HCT116 (cell line): ENCODE measurements around the gene DBX2.

Experiments used
- CTCF ChIP-seq, 3 experiments: fragments of 200-600 bp in 1 of 3; sonication (generic) in 1 of 3; IDR thresholded peaks in 2 of 3; conservative IDR thresholded peaks in 1 of 3; 2 replicates each; pipeline ENCODE4 v1.5.1; 2012 to 2017; ENCODE audit warnings: low read depth in 2 of 3, low read length in 2 of 3, antibody characterized with exemption in 1 of 3, borderline replicate concordance in 1 of 3, control low read depth in 1 of 3, mild to moderate bottlenecking in 1 of 3, mixed read lengths in 1 of 3, mixed run types in 1 of 3, moderate library complexity in 1 of 3; ENCODE audit not compliant: insufficient read depth in 1 of 3
- FOSL1 ChIP-seq: IDR thresholded peaks from 2 replicates; pipeline ENCODE4 v1.6.1; 2012; ENCODE audit warnings: low read depth
- JUND ChIP-seq: IDR thresholded peaks from 2 replicates; pipeline ENCODE4 v1.6.1; 2012
- POLR2A ChIP-seq: IDR thresholded peaks from 2 replicates; pipeline ENCODE4 v1.7.0; 2011; ENCODE audit warnings: borderline replicate concordance; ENCODE audit not compliant: insufficient read depth, insufficient read length; ENCODE audit errors: extremely low read depth
- POLR2AphosphoS5 ChIP-seq: IDR thresholded peaks from 2 replicates; pipeline ENCODE4 v1.6.1; 2011; ENCODE audit warnings: mild to moderate bottlenecking, low read depth, low read length, moderate library complexity
- RAD21 ChIP-seq: IDR thresholded peaks from 2 replicates; pipeline ENCODE4 v1.6.1; 2012; ENCODE audit warnings: low read depth, mild to moderate bottlenecking
- REST ChIP-seq: IDR thresholded peaks from 2 replicates; pipeline ENCODE4 v1.6.1; 2012; ENCODE audit warnings: low read depth

DNA sequence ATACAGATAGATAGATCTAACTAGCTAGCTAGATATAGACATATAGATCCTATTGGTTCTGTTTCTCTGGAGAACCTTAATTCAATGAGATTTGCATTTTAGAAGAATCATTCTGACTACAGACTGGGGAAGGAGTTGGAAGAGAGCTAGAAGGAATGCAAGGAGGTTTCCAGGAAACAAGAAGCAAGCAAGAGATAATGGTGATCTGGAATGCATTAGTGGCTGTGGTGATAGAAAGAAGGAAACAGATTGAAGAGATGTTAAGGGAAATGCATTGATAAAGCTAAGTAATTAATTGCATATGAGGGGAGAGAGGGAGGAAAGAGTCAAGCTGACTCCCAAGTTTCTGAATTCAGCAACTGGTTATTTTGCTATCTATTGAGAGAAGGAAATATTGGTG, 42.7 kb downstream of the DBX2 start:
- TF ChIP-seq CTCF (IDR thresholded peaks at IDR 0.05 in 2 of 3, conservative IDR thresholded peaks at IDR 0.05 in 1 of 3; ENCODE audit: borderline replicate concordance in 1 of 3, insufficient read depth in 1 of 3, low read depth in 2 of 3, low read length in 2 of 3) (no peak), JUND (no peak), FOSL1 (no peak), POLR2AphosphoS5 (no peak), REST (no peak), RAD21 (no peak), POLR2A (no peak)
